ENCODE measurements around the gene STRN4.

- TF ChIP-seq CAMTA2 (CRISPR knock-in tag; conservative IDR thresholded peaks at IDR 0.05), result no peak
- no peak for TF ChIP-seq NFYB (IDR thresholded peaks at IDR 0.05; ENCODE audit: extremely low read depth, insufficient read length)
These were observed 18.6 kb upstream of the STRN4 start for GRCh38 chr19:46764817-46765291.
